ENCODE measurements around the gene GALNT1. TPM values are rescaled to one million over a fixed set of nuclear protein-coding genes. Genes with fewer than 3 reads are reported as not detected.

The GALNT1 gene
- total RNA-seq, 6 donors from 2014 or later: 15.0 to 70.9 (median 38.3) TPM

DNA sequence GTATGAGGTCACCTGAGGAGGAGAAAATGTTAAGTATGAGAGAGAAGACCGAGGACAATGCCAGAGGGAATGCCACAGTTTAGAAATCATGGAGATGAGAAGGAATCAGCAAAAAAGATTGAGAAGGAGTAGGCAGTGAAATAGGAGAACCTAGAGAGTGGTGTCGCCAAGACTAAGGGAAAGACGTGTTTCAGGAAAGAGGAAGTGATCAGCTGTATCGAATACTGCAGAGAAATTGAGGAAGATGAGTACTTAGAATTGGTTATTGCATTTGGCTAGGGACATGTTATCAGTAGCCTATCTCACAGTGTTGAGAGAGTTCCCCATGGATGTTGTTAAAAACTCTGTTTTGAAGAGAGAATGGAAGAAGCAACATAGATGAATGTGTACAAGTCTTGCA is 112.3 kb downstream of the GALNT1 start:
- Histone ChIP-seq H3K36me3 (peaks cover 0 to 21% (median 0%) of the 10 kb centered on the region in 4 donors), H3K27ac (no peak overlapping the region), H3K4me3 (no peak overlapping the region), H3K9me3 (no peaks in the 10 kb centered on the region), H3K4me1 (no peaks in the 10 kb centered on the region), H3K27me3 (no peaks in the 10 kb centered on the region)
- DNase-seq (no peak), ATAC-seq (ENCODE audit: low FRiP score in 2 of 2) (no peak)
- TF ChIP-seq POLR2A (IDR thresholded peaks at IDR 0.05) (no peak), EP300 (IDR thresholded peaks at IDR 0.05) (no peak), POLR2AphosphoS5 (IDR thresholded peaks at IDR 0.05) (no peak)
- TF ChIP-seq, protein P1, sequence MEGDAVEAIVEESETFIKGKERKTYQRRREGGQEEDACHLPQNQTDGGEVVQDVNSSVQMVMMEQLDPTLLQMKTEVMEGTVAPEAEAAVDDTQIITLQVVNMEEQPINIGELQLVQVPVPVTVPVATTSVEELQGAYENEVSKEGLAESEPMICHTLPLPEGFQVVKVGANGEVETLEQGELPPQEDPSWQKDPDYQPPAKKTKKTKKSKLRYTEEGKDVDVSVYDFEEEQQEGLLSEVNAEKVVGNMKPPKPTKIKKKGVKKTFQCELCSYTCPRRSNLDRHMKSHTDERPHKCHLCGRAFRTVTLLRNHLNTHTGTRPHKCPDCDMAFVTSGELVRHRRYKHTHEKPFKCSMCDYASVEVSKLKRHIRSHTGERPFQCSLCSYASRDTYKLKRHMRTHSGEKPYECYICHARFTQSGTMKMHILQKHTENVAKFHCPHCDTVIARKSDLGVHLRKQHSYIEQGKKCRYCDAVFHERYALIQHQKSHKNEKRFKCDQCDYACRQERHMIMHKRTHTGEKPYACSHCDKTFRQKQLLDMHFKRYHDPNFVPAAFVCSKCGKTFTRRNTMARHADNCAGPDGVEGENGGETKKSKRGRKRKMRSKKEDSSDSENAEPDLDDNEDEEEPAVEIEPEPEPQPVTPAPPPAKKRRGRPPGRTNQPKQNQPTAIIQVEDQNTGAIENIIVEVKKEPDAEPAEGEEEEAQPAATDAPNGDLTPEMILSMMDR (IDR thresholded peaks at IDR 0.05): no peak
- WGBS, 2 donors: 79 to 85% methylated on average over 4 of the region's 4 CpGs

- 96 to 97% methylated on average over 2 of the region's 2 CpGs for WGBS, 2 donors
- DNase-seq (no peak), ATAC-seq (ENCODE audit: low FRiP score in 2 of 2) (no peak)
- Histone ChIP-seq H3K27ac (no peak overlapping the region), H3K4me1 (no peaks in the 10 kb centered on the region), H3K27me3 (no peaks in the 10 kb centered on the region), H3K36me3 (peaks cover 0 to 19% (median 0%) of the 10 kb centered on the region in 4 donors), H3K4me3 (no peak overlapping the region), H3K9me3 (no peaks in the 10 kb centered on the region)
- TF ChIP-seq POLR2AphosphoS5 (IDR thresholded peaks at IDR 0.05): no peak
- no peak for TF ChIP-seq EP300 (IDR thresholded peaks at IDR 0.05)
- TF ChIP-seq POLR2A (IDR thresholded peaks at IDR 0.05): no peak
- TF ChIP-seq, protein P1 (IDR thresholded peaks at IDR 0.05): no peak
Measured at GRCh38 chr18:35694808-35695207, 113.3 kb downstream of the GALNT1 start.

DNA sequence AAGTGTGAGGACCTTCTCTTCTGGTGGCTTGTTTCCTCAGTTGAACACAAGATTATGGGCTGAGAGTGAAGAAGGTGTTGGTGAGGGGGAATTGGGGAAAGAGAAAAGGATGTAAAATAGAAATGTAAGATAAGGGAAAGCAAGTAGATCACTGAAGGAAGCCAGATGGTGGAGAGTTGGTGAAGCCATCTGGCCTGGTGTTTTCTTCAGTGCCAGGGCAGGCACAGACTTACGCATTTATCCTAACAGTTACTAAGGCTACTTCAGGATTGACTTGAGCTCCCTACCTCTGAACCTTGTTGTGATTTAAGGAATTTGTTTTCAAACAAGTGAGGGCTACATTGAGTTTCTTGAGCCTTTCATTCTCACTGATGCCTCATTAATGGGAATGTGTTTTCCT is 113.8 kb downstream of the GALNT1 start:
- 100% methylated on average over 1 of the region's 1 CpG for WGBS, 2 donors
- TF ChIP-seq EP300 (IDR thresholded peaks at IDR 0.05) (no peak), POLR2AphosphoS5 (IDR thresholded peaks at IDR 0.05) (no peak), POLR2A (IDR thresholded peaks at IDR 0.05) (no peak)
- TF ChIP-seq, protein P1 (IDR thresholded peaks at IDR 0.05): no peak
- ATAC-seq (ENCODE audit: low FRiP score in 2 of 2): no peak
- no peak for DNase-seq
- H3K9me3 ChIP-seq: no peaks in the 10 kb centered on the region
- no peak overlapping the region for H3K27ac ChIP-seq
- H3K4me3 ChIP-seq: no peak overlapping the region
- no peaks in the 10 kb centered on the region for H3K27me3 ChIP-seq
- peaks cover 0 to 22% (median 0%) of the 10 kb centered on the region in 4 donors for H3K36me3 ChIP-seq
- no peaks in the 10 kb centered on the region for H3K4me1 ChIP-seq

DNA sequence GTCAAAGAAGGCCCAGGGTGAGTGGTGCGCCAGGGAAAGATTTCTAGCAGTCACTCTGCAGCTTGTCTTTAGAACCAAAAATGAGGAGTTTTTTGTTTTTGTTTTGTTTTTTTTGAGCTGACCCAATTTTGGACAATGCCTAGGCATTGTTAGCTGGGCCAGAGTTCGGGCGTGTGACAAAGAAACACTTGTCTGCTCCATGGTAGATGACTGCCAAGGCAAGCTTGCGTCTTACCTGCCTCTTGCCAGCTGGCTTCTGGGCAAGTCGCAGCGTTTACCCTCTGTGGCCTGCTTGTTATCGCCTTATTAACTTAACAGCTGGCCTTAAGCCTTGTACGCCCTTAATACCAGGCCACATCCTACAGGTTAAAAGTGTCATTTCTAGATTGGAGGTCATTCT is 114.3 kb downstream of the GALNT1 start:
- peaks cover 0 to 20% (median 0%) of the 10 kb centered on the region in 4 donors for H3K36me3 ChIP-seq
- H3K9me3 ChIP-seq: no peaks in the 10 kb centered on the region
- ATAC-seq (ENCODE audit: low FRiP score in 2 of 2): no peak
- no peaks in the 10 kb centered on the region for H3K4me1 ChIP-seq
- no peak overlapping the region for H3K27ac ChIP-seq
- DNase-seq: no peak
- H3K27me3 ChIP-seq: no peaks in the 10 kb centered on the region
- H3K4me3 ChIP-seq: no peak overlapping the region
- WGBS, 2 donors: 86 to 92% methylated on average over 8 of the region's 8 CpGs
- TF ChIP-seq, protein P1 (IDR thresholded peaks at IDR 0.05): no peak
- TF ChIP-seq EP300 (IDR thresholded peaks at IDR 0.05): no peak
- no peak for TF ChIP-seq POLR2AphosphoS5 (IDR thresholded peaks at IDR 0.05)
- TF ChIP-seq POLR2A (IDR thresholded peaks at IDR 0.05): no peak

GRCh38 chr18:35696307-35696706 is 114.8 kb downstream of the GALNT1 start:
- no peaks in the 10 kb centered on the region for H3K9me3 ChIP-seq
- no peaks in the 10 kb centered on the region for H3K27me3 ChIP-seq
- 88 to 92% methylated on average over 3 of the region's 3 CpGs for WGBS, 2 donors
- ATAC-seq (ENCODE audit: low FRiP score in 2 of 2) (no peak), DNase-seq (no peak)
- TF ChIP-seq POLR2AphosphoS5 (IDR thresholded peaks at IDR 0.05): no peak
- TF ChIP-seq POLR2A (IDR thresholded peaks at IDR 0.05): no peak
- TF ChIP-seq EP300 (IDR thresholded peaks at IDR 0.05): no peak
- TF ChIP-seq, protein P1 (IDR thresholded peaks at IDR 0.05): no peak
- H3K36me3 ChIP-seq: peaks cover 0 to 18% (median 0%) of the 10 kb centered on the region in 4 donors
- H3K4me1 ChIP-seq: no peaks in the 10 kb centered on the region
- no peak overlapping the region for H3K4me3 ChIP-seq
- no peak overlapping the region for H3K27ac ChIP-seq

Data from upper lobe of left lung (tissue), 6 donors.